22Rv1 (cell line): Measurements from ENCODE around the gene ACOT7.

Experiments used
- ZFX ChIP-seq: fragments of 450-650 bp; IDR thresholded peaks from 2 replicates; pipeline ENCODE4 v1.6.1; 2017; ENCODE audit warnings: antibody characterized with exemption, borderline replicate concordance
- TF ChIP-seq, protein P1 (sequence below): fragments of 450-650 bp; IDR thresholded peaks from 2 replicates; pipeline ENCODE4 v1.5.1; 2017; ENCODE audit warnings: mild to moderate bottlenecking

DNA sequence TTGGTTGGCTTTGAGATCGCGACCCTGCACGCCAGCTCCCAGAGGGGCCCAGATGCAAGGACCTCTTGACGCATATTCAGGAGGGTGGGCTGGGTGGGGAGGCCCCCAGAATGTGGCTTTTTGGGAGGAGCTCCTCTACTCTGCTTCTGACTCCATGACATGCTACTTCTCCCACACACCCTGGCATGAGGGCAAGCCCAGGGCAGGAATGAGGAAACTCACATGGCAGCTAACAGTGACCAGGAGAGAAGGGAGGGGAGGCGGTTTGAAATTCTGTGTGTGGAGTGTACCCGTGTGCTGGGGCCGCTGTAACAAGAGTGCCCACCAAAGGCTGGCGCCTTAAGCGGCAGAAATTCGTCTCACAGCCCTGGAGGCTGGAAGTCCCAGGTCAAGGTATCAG is 71.4 kb downstream of the ACOT7 start:
- TF ChIP-seq, protein P1, sequence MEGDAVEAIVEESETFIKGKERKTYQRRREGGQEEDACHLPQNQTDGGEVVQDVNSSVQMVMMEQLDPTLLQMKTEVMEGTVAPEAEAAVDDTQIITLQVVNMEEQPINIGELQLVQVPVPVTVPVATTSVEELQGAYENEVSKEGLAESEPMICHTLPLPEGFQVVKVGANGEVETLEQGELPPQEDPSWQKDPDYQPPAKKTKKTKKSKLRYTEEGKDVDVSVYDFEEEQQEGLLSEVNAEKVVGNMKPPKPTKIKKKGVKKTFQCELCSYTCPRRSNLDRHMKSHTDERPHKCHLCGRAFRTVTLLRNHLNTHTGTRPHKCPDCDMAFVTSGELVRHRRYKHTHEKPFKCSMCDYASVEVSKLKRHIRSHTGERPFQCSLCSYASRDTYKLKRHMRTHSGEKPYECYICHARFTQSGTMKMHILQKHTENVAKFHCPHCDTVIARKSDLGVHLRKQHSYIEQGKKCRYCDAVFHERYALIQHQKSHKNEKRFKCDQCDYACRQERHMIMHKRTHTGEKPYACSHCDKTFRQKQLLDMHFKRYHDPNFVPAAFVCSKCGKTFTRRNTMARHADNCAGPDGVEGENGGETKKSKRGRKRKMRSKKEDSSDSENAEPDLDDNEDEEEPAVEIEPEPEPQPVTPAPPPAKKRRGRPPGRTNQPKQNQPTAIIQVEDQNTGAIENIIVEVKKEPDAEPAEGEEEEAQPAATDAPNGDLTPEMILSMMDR = no peak
- TF ChIP-seq ZFX = no peak
